B cell (primary cell): ENCODE results near the gene NAIP. TPM values are rescaled to one million over a fixed set of nuclear protein-coding genes. Genes with fewer than 3 reads are reported as not detected.
"Not testable (repeated sequence)": the region's sequence is repeated elsewhere in the genome, so short reads cannot be mapped to it uniquely, and the experiment has no call there.

ENCODE experiments used
- ATAC-seq: fragments of 200-7000 bp; cut with Tn5 transposase; one replicate; pipeline ENCODE4 v1.10.0; 2021; ENCODE audit warnings: low read depth, mild to moderate bottlenecking, moderate number of reproducible peaks, moderate library complexity
- CTCF ChIA-PET: fragments of 350-600 bp; sonication (Branson Sonifier 250); formaldehyde crosslinking; loops from one replicate; lab custom pipeline; 2021; ENCODE audit warnings: antibody characterized with exemption, inconsistent platforms; lab: Charles Lee
- POLR2A ChIA-PET: fragments of 350-600 bp; sonication (Branson Sonifier 250); formaldehyde crosslinking; loops from one replicate; lab custom pipeline; 2021; ENCODE audit warnings: antibody characterized with exemption; lab: Charles Lee
- DNase-seq: peaks from one replicate; pipeline ENCODE4 v3.0.0; 2013
- H2AFZ ChIP-seq: 2 replicates; pipeline ENCODE4 v1.6.1; 2012; ENCODE audit warnings: mild to moderate bottlenecking, low read depth, low read length; ENCODE audit not compliant: insufficient read depth, poor library complexity, severe bottlenecking
- H3K27ac ChIP-seq, 2 donors: 1 replicate in 1 of 2; 2 replicates in 1 of 2; pipeline ENCODE4 v1.5.1; 2012 to 2013; ENCODE audit warnings: low read length in 2 of 2, mild to moderate bottlenecking in 2 of 2, moderate library complexity in 1 of 2
- H3K27me3 ChIP-seq, 4 experiments: fragments of 200-600 bp in 1 of 4; sonication (generic) in 1 of 4; replicated peaks in 1 of 4; 1 replicate in 2 of 4; 2 replicates in 2 of 4; pipeline versions ENCODE4 v1.6.1 to v1.7.0; 2013 to 2016; ENCODE audit warnings: low read length in 3 of 4, mild to moderate bottlenecking in 2 of 4, mixed read lengths in 1 of 4, moderate library complexity in 1 of 4; ENCODE audit not compliant: insufficient read depth in 4 of 4, control insufficient read depth in 3 of 4; ENCODE audit errors: control extremely low read depth in 1 of 4
- H3K36me3 ChIP-seq, 2 experiments: replicated peaks in 1 of 2; 1 replicate in 1 of 2; 2 replicates in 1 of 2; pipeline versions ENCODE4 v1.6.1 to v1.7.1; 2013; ENCODE audit warnings: low read length in 1 of 2; ENCODE audit not compliant: insufficient read depth in 2 of 2, control insufficient read depth in 1 of 2; ENCODE audit errors: control extremely low read depth in 1 of 2, extremely low read depth in 1 of 2
- H3K4me1 ChIP-seq, 2 donors: fragments of 200-600 bp in 1 of 2; sonication (generic) in 1 of 2; 1 replicate in 1 of 2; 2 replicates in 1 of 2; pipeline versions ENCODE4 v1.5.1 to v1.6.1; 2013 to 2017; ENCODE audit warnings: low read length in 2 of 2; ENCODE audit not compliant: control insufficient read depth in 2 of 2, insufficient read depth in 2 of 2
- H3K4me2 ChIP-seq: replicated peaks from 2 replicates; pipeline ENCODE3; 2012; ENCODE audit warnings: mild to moderate bottlenecking, low read depth, low read length; ENCODE audit not compliant: poor library complexity, severe bottlenecking
- H3K4me3 ChIP-seq, 5 experiments: fragments of 200-600 bp in 1 of 5; sonication (generic) in 1 of 5; 1 replicate in 3 of 5; 2 replicates in 2 of 5; pipeline versions ENCODE4 v1.5.1 to v1.7.0; 2011 to 2016; ENCODE audit warnings: low read length in 4 of 5, mild to moderate bottlenecking in 4 of 5, low read depth in 2 of 5, control low read depth in 1 of 5, moderate library complexity in 1 of 5; ENCODE audit not compliant: insufficient read depth in 1 of 5; ENCODE audit errors: control extremely low read depth in 1 of 5, extremely low read depth in 1 of 5
- H3K79me2 ChIP-seq: fragments of 200-600 bp; sonication (generic); one replicate; pipeline ENCODE4 v1.6.0; 2016; ENCODE audit warnings: low read length; ENCODE audit not compliant: control insufficient read depth, insufficient read depth
- H3K9ac ChIP-seq: fragments of 200-600 bp; sonication (generic); 2 replicates; pipeline ENCODE4 v1.6.1; 2017; ENCODE audit warnings: mild to moderate bottlenecking, low read length, moderate library complexity
- H3K9me3 ChIP-seq, 3 donors: one replicate each; pipeline versions ENCODE4 v1.6.1 to v1.7.1; 2013; ENCODE audit warnings: low read length in 2 of 3; ENCODE audit not compliant: control insufficient read depth in 2 of 3, insufficient read depth in 1 of 3; ENCODE audit errors: control extremely low read depth in 1 of 3
- H4K20me1 ChIP-seq: 2 replicates; pipeline ENCODE4 v1.6.0; 2012; ENCODE audit warnings: mild to moderate bottlenecking, low read length; ENCODE audit not compliant: insufficient read depth, control insufficient read depth, poor library complexity, severe bottlenecking
- H3K27ac Mint-ChIP-seq: one replicate; pipeline ENCODE4 v1.8.0; 2021; ENCODE audit warnings: mixed read lengths
- H3K27me3 Mint-ChIP-seq: one replicate; pipeline ENCODE4 v1.8.0; 2021; ENCODE audit warnings: mixed read lengths
- H3K4me1 Mint-ChIP-seq: one replicate; pipeline ENCODE4 v1.8.0; 2021; ENCODE audit warnings: mixed read lengths
- H3K4me3 Mint-ChIP-seq: one replicate; pipeline ENCODE4 v1.8.0; 2021; ENCODE audit warnings: mixed read lengths
- H3K9me3 Mint-ChIP-seq: one replicate; pipeline ENCODE4 v1.8.0; 2022; ENCODE audit warnings: mixed read lengths; ENCODE audit not compliant: insufficient read depth
- WGBS: methylation state at CpG from one replicate; pipeline ENCODE4 v1.1.5; 2013; ENCODE audit warnings: missing lambda C conversion rate; ENCODE audit not compliant: insufficient coverage; 5-methylcytosine and 5-hydroxymethylcytosine counted together
- intact Hi-C: fragments of 100-400 bp; cut with micrococcal nuclease; formaldehyde crosslinking; loops from one replicate; pipeline ENCODE4 v1.10.0; 2022
- polyA plus RNA-seq: library from polyadenylated mRNA; depleted of rRNA; stranded (reverse); fragments of >200 nt; gene quantifications from 2 replicates; pipeline ENCODE4 v1.2.3, GENCODE V29; 2012
- total RNA-seq, 2 donors: library from RNA; stranded (reverse); fragments of 120-200 nt in 1 of 2; gene quantifications; 1 replicate in 1 of 2; 2 replicates in 1 of 2; pipeline versions ENCODE4 v1.2.3 to v1.2.4, GENCODE V29; 2013 to 2022

Gene NAIP
- total and polyA plus RNA-seq, 2 donors (not counting 1 experiment from before 2014, with no cell fraction given), result 11.0 to 26.8 TPM

GRCh38 chr5:71059426-71059825 lies 34.3 kb upstream of the NAIP start:
- H3K9ac ChIP-seq, POLR2A ChIA-PET, ATAC-seq, intact Hi-C loops, H3K27ac ChIP-seq, H3K4me3 ChIP-seq, H3K79me2 ChIP-seq, H3K27ac Mint-ChIP-seq, H3K36me3 ChIP-seq, H3K27me3 ChIP-seq, H3K4me2 ChIP-seq, H3K9me3 ChIP-seq, H2AFZ ChIP-seq, DNase-seq, H4K20me1 ChIP-seq, H3K4me1 ChIP-seq, CTCF ChIA-PET, H3K4me3 Mint-ChIP-seq, H3K4me1 Mint-ChIP-seq, H3K9me3 Mint-ChIP-seq, H3K27me3 Mint-ChIP-seq: not testable (repeated sequence)
- no CpG with 5 or more reads among the region's 3 CpGs for WGBS

GRCh38 chr5:71044808-71045207 lies 19.7 kb upstream of the NAIP start:
- CTCF ChIA-PET, H3K36me3 ChIP-seq, H2AFZ ChIP-seq, H3K9me3 Mint-ChIP-seq, H3K27ac ChIP-seq, H4K20me1 ChIP-seq, H3K4me3 ChIP-seq, DNase-seq, ATAC-seq, H3K79me2 ChIP-seq, H3K27me3 ChIP-seq, POLR2A ChIA-PET, H3K9ac ChIP-seq, H3K4me1 Mint-ChIP-seq, H3K4me3 Mint-ChIP-seq, H3K27me3 Mint-ChIP-seq, H3K27ac Mint-ChIP-seq, H3K4me2 ChIP-seq, H3K4me1 ChIP-seq, H3K9me3 ChIP-seq, intact Hi-C loops: not testable (repeated sequence)
- WGBS, result no CpG with 5 or more reads among the region's 2 CpGs

GRCh38 chr5:71044128-71044527 lies 19.0 kb upstream of the NAIP start:
- H3K4me2 ChIP-seq, ATAC-seq, H3K27ac ChIP-seq, DNase-seq, H3K9me3 Mint-ChIP-seq, H3K27me3 ChIP-seq, H3K4me1 ChIP-seq, H3K9me3 ChIP-seq, intact Hi-C loops, H3K27ac Mint-ChIP-seq, POLR2A ChIA-PET, H3K79me2 ChIP-seq, H2AFZ ChIP-seq, H3K9ac ChIP-seq, H3K4me3 ChIP-seq, H3K4me1 Mint-ChIP-seq, H3K36me3 ChIP-seq, CTCF ChIA-PET, H4K20me1 ChIP-seq, H3K4me3 Mint-ChIP-seq, H3K27me3 Mint-ChIP-seq: not testable (repeated sequence)
- WGBS, result no CpG with 5 or more reads among the region's 2 CpGs

GRCh38 chr5:71031046-71031776 lies 6.1 kb upstream of the NAIP start:
- H3K27me3 Mint-ChIP-seq, H3K9me3 Mint-ChIP-seq, H2AFZ ChIP-seq, H3K4me1 Mint-ChIP-seq, H3K27ac Mint-ChIP-seq, H3K9ac ChIP-seq, CTCF ChIA-PET, POLR2A ChIA-PET, H3K4me3 ChIP-seq, H4K20me1 ChIP-seq, H3K27ac ChIP-seq, H3K79me2 ChIP-seq, intact Hi-C loops, H3K9me3 ChIP-seq, H3K27me3 ChIP-seq, H3K4me1 ChIP-seq, DNase-seq, H3K4me3 Mint-ChIP-seq, H3K36me3 ChIP-seq, H3K4me2 ChIP-seq, ATAC-seq: not testable (repeated sequence)
- no CpG with 5 or more reads among the region's 7 CpGs for WGBS
